Measurements from ENCODE around the gene AMPD3.
A peak's percentile ranks its signal among the peaks of the same experiment; 100 is the strongest.

Gene AMPD3

DNA sequence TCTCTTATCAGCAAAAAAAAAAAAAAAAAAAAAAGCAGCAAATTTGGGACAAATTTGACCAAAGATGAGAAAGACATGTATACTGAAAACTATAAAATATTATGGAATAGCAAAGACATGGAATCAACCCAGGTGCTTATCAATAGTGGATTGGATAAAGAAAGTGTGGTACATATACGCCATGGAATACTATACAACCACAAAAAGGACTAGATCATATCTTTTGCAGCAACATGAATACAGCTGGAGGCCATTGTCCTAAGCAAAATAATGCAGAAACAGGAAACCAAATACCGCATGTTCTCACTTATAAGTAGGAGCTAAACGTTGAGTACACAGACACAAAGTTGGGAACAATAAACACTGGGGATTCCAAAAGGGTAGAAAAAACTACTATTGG, 87.7 kb downstream of the AMPD3 start:
- ChIA-PET POLR2A (ENCODE audit: low non-redundant PET) (no interaction called here), CTCF (no interaction called here)
- TF ChIP-seq, protein P1, sequence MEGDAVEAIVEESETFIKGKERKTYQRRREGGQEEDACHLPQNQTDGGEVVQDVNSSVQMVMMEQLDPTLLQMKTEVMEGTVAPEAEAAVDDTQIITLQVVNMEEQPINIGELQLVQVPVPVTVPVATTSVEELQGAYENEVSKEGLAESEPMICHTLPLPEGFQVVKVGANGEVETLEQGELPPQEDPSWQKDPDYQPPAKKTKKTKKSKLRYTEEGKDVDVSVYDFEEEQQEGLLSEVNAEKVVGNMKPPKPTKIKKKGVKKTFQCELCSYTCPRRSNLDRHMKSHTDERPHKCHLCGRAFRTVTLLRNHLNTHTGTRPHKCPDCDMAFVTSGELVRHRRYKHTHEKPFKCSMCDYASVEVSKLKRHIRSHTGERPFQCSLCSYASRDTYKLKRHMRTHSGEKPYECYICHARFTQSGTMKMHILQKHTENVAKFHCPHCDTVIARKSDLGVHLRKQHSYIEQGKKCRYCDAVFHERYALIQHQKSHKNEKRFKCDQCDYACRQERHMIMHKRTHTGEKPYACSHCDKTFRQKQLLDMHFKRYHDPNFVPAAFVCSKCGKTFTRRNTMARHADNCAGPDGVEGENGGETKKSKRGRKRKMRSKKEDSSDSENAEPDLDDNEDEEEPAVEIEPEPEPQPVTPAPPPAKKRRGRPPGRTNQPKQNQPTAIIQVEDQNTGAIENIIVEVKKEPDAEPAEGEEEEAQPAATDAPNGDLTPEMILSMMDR (conservative IDR thresholded peaks at IDR 0.05; ENCODE audit: low read depth), result no peak
- H3K27ac ChIP-seq, result no peak overlapping the region
- DNase-seq (ENCODE audit: low spot score), result no peak

DNA sequence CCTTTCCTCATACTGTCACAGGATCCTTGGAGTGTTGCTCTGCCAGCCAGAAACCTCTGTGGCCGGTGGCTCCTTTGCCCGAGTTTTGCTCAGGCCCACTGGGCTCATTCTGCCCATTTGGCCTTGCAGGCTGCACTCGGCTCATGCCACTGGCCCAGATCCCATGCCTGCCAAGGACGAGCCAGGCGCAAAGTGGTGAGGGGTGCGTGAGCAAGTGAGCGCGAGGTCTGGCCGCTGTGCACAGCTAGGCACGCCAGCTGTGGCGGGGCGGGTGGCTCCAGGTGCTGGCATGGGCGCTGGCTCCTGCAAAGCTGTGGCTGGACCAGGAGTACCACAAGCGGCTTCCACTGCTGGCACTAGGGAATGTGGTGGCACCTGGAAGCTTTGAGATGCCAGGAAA, 88.7 kb downstream of the AMPD3 start:
- POLR2A ChIA-PET (ENCODE audit: low non-redundant PET), result no interaction called here
- TF ChIP-seq, protein P1 (conservative IDR thresholded peaks at IDR 0.05; ENCODE audit: low read depth), result no peak
- CTCF ChIA-PET, result no interaction called here
- H3K27ac ChIP-seq, result no peak overlapping the region
- DNase-seq (ENCODE audit: low spot score), result no peak

DNA sequence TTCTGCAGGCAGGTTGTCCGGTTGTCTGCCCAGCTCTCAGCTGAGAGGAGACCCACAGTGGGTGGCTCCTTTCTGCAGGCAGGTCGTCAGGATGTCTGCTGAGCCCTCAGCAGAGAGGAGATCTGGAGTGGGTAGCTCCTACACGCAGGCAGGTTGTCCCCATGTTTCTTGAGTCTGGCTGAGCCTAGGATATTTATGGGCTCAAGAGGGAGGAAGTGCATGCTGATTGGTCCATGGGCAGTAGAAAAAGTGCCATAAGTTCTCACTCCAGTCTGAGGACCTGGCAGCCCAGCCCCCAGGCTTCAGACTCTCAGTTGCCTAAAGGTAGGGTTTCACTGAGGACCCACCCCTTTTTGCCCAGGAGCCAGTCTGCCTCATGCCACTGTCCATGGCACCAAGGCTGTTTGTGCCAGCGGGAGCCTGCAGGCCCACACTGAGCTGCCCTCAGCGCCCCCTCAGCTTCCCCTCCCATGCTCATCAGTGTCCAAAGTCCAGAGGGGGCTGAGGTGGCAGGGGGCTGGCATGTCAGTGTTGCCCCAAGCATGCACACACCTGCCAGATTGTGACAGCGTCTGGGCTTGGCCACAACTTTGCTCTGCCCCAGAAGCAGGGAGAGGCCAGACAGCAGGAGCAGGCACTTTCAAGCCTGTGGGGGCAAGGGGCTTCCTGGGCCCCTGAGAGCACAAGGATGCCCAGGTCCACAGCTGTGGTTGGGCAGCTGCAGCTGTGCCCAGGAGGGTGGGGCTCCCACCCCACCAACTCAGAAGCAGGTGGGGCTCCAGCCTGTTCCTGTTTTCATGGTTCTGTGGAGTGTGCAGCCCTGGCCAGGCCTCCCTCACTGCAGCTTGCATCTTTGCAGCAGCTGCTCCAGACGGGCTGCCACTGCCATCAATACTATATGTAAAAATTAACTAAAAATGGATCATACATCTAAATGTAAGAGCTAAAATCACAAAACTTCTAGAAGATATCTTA, 89.7 kb downstream of the AMPD3 start:
- H3K27ac ChIP-seq, result no peak overlapping the region
- CTCF ChIA-PET, result interaction anchor here (0.6 kb wide), 1 partner anchor 157 kb away, joined by 3 read pairs; no protein-coding TSS in a partner anchor
- POLR2A ChIA-PET (ENCODE audit: low non-redundant PET), result interaction anchor here (0.6 kb wide), 1 partner anchor 13 kb away, joined by 7 read pairs; no protein-coding TSS in a partner anchor
- TF ChIP-seq, protein P1 (conservative IDR thresholded peaks at IDR 0.05; ENCODE audit: low read depth), result no peak
- DNase-seq (ENCODE audit: low spot score), result no peak

DNA sequence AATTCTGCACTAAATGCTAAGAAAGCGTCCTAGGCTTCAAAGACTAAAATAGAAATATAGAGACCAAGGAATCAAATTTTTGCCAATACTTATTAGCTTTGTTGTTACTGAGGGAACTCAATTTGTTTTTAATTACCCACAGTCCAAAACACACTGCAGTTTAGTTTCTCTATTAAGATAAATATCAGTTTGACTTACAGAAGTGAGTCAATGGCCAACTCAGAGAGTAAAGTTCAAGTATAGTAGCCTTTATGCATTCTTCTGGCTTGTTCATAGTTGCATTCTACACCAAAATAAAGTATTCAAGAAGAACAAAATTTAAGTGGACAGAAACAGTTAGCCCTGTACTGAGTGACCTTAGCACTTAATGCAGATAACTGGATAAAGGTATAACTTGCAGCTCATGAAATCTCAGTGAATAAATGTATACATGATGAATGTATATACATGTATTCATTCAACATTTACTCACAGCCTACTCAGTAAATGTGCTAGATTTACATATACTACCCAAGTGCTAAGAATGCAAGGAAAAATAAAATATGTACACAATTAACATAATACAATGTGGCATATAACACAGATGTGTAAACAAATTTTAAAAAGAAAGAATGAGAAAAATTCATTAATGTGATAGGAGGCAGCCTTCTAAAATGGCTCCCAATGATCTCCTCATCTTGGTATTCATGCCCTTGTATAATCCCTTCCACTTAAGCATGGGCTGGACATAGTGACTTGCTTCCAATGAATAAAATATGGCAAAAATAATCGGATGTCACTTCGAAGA, 95.6 kb downstream of the AMPD3 start:
- peak; percentile 27 for DNase-seq (ENCODE audit: low spot score)
- no peak overlapping the region for H3K27ac ChIP-seq
- POLR2A ChIA-PET (ENCODE audit: low non-redundant PET), result no interaction called here
- TF ChIP-seq, protein P1 (conservative IDR thresholded peaks at IDR 0.05; ENCODE audit: low read depth), result no peak
- CTCF ChIA-PET, result interaction anchor here (0.7 kb wide), 1 partner anchor 139 kb away, joined by 3 read pairs; no protein-coding TSS in a partner anchor

DNA sequence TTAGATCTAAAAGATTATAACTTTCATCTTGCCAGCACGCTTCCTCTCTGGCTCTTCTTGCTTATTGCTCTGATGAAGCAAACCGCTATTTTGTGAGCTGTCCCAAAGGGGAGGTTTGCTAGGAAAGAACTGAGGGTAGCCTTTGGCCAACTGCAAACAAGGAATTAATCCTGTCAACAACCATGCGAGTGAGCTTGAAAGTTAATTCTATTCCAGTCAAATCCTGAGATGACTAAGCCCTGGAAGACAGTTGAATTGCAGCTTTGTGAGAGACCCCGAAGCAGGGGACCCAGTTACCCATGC, 96.2 kb downstream of the AMPD3 start:
- DNase-seq (ENCODE audit: low spot score), result no peak
- TF ChIP-seq, protein P1 (conservative IDR thresholded peaks at IDR 0.05; ENCODE audit: low read depth), result no peak
- ChIA-PET POLR2A (ENCODE audit: low non-redundant PET) (no interaction called here), CTCF (no interaction called here)
- no peak overlapping the region for H3K27ac ChIP-seq

DNA sequence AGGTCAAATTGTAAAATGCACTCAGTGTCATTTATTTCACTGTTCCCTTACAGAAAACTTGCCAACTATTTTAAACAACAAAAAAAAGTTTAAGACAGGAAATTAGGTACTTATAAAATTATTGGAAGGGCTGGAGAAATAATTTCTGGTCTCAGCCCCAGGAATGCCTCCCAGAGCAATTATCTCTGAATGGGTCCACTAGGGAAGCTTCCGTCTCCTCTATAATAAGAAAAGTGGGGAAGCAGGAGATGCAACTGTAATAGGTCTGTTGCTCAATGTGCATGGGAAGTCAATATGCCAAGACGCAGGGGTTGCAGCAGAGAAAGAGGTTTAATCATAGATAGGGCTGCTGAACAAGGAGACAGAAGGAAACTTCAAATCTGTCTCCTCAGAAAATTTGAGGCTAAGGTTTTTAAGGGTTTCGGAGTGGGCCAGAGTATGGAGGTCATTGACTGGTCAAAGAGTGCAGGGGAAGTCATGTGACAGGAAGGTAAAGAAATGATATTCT, 96.8 kb downstream of the AMPD3 start:
- CTCF ChIA-PET, result no interaction called here
- TF ChIP-seq, protein P1 (conservative IDR thresholded peaks at IDR 0.05; ENCODE audit: low read depth), result no peak
- POLR2A ChIA-PET (ENCODE audit: low non-redundant PET), result no interaction called here
- no peak for DNase-seq (ENCODE audit: low spot score)
- no peak overlapping the region for H3K27ac ChIP-seq

Data from RWPE1 (cell line).